SK-N-SH treated with all-trans-retinoic acid at 6 μM for 48 hours (cell line): ENCODE data around the gene BNC2.

ENCODE experiments used
- CREB5 ChIP-seq: fragments of 250-450 bp; sonication (Bioruptor Pico); IDR thresholded peaks from 2 replicates; pipeline ENCODE4 v1.5.1; 2020; ENCODE audit warnings: low read depth, mild to moderate bottlenecking, moderate library complexity
- CSDC2 ChIP-seq: fragments of 250-450 bp; sonication (Bioruptor Pico); IDR thresholded peaks from 2 replicates; pipeline ENCODE4 v1.5.0; 2020; ENCODE audit warnings: mild to moderate bottlenecking, moderate library complexity
- PATZ1 ChIP-seq: fragments of 250-450 bp; sonication (Bioruptor Pico); IDR thresholded peaks from 2 replicates; pipeline ENCODE4 v1.8.0; 2020; ENCODE audit warnings: mild to moderate bottlenecking, moderate library complexity, borderline replicate concordance
- RARB ChIP-seq: fragments of 250-450 bp; sonication (Bioruptor Pico); IDR thresholded peaks from 2 replicates; pipeline ENCODE4 v1.8.0; 2021; ENCODE audit warnings: mild to moderate bottlenecking, moderate library complexity
- ZC3H10 ChIP-seq: fragments of 250-450 bp; sonication (Bioruptor Pico); IDR thresholded peaks from 2 replicates; pipeline ENCODE4 v1.5.1; 2021; ENCODE audit warnings: mild to moderate bottlenecking, moderate library complexity
- ZFP3 ChIP-seq: fragments of 250-450 bp; sonication (Bioruptor Pico); IDR thresholded peaks from 2 replicates; pipeline ENCODE4 v1.5.0; 2020; ENCODE audit warnings: mild to moderate bottlenecking, moderate library complexity
- ZFP30 ChIP-seq: fragments of 450-650 bp; formaldehyde crosslinking; IDR thresholded peaks from 2 replicates; pipeline ENCODE4 v1.5.0; 2022; ENCODE audit warnings: mild to moderate bottlenecking, moderate library complexity
- ZNF565 ChIP-seq: fragments of 450-650 bp; formaldehyde crosslinking; conservative IDR thresholded peaks from 2 replicates; pipeline ENCODE4 v1.5.0; 2020; ENCODE audit warnings: low read depth, mild to moderate bottlenecking, moderate library complexity

GRCh38 chr9:16543686-16544085 lies 326.8 kb downstream of the BNC2 start:
- no peak for TF ChIP-seq RARB
- TF ChIP-seq PATZ1 (CRISPR knock-in tag) = no peak
- no peak for TF ChIP-seq ZFP3
- TF ChIP-seq ZFP30 (CRISPR knock-in tag) = no peak
- no peak for TF ChIP-seq CREB5
- no peak for TF ChIP-seq ZNF565 (CRISPR knock-in tag)
- TF ChIP-seq CSDC2 (CRISPR knock-in tag) = no peak
- TF ChIP-seq ZC3H10 (CRISPR knock-in tag) = no peak
